ENCODE measurements around the gene SLC26A1. TPM values are rescaled to one million over a fixed set of nuclear protein-coding genes. Genes with fewer than 3 reads are reported as not detected.
A peak's percentile ranks its signal among the peaks of the same experiment; 100 is the strongest.

SLC26A1 gene, protein sequence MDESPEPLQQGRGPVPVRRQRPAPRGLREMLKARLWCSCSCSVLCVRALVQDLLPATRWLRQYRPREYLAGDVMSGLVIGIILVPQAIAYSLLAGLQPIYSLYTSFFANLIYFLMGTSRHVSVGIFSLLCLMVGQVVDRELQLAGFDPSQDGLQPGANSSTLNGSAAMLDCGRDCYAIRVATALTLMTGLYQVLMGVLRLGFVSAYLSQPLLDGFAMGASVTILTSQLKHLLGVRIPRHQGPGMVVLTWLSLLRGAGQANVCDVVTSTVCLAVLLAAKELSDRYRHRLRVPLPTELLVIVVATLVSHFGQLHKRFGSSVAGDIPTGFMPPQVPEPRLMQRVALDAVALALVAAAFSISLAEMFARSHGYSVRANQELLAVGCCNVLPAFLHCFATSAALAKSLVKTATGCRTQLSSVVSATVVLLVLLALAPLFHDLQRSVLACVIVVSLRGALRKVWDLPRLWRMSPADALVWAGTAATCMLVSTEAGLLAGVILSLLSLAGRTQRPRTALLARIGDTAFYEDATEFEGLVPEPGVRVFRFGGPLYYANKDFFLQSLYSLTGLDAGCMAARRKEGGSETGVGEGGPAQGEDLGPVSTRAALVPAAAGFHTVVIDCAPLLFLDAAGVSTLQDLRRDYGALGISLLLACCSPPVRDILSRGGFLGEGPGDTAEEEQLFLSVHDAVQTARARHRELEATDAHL
- polyA plus RNA-seq (ENCODE audit: insufficient read length in 4 of 4) = 10 to 100 TPM in 3 of 4 donors, 1 to 10 TPM in 1; 6.7 to 17.3 (median 13.6) TPM

DNA sequence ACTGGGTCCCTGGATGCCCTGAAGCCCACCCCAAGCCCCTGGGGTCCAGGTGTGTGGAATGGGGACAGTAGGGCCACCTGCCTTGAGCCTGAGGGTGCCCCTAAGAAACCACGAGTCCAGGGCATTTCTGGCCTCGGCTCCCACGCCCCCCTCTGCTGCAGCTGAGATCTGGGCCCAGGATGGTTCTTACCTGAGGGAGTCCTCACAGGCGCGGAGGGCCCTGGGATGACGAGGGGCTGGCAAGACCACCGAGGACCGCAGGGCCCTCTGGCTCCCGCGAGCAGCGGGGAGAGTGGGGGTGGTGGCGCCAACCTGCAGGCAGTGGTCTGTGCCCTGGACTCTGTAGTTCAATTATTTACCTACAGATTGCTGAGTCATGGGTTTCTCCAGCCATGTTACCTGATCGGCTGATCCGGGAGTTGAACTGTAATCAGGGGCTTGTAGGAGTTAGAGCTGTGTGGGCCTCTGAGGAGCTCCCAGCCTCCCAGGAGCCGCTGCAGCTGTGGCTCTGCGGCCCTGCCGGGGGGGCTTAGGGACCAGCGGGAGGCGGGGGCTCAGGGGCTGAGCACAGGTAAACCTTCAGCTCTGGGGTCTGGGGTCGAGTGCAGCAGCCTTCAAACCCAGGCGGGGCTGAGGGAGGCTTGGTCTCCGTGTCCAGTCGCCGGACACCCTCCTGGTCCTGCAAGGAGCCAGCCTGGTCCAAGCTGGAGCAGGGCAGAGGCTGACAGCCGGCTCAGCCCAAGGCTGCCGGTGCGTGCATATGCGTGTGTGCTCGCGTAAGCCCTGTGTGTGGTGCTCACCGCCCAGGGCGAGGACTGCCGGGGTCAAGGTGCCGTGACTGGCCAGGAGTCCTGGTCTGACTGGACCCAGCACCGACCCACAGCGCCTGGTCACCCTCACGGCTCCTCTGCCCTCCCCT, at the start of gene SLC26A1:
TSS of gene SLC26A1 (minus strand) at position 294 of the 919 bp plus-strand sequence. CDS start 1,701 bp downstream, outside the sequence.
- no peak for DNase-seq (ENCODE audit: low read depth in 4 of 4, low spot score in 2 of 4)

DNA sequence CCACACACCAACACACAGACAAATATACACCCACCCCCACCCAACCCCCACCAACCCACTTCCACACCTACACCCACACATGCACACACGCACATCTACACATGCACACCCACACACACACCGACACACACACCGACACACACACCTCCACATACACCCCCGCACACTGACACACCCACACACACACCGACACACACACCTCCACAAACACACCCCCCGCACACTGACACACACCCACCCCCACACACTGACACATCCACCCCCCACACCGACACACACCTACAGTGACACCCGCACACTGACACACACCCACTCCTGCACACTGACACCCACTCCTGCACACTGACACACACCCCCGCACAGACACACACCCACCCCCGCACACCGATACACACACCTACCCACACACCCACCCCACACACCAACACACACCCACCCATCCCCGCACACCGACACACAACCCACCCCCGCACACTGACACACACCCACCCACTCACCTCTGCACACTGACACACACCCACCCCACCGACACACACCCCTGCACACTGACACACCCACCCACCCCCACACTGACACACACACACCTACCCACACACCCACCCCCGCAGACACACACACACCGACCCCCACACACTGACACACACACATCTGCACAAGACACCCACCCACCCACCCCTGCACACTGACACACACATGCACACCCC, 49.3 kb upstream of the SLC26A1 start:
- DNase-seq (ENCODE audit: low read depth in 4 of 4, low spot score in 2 of 4) = no peak

DNA sequence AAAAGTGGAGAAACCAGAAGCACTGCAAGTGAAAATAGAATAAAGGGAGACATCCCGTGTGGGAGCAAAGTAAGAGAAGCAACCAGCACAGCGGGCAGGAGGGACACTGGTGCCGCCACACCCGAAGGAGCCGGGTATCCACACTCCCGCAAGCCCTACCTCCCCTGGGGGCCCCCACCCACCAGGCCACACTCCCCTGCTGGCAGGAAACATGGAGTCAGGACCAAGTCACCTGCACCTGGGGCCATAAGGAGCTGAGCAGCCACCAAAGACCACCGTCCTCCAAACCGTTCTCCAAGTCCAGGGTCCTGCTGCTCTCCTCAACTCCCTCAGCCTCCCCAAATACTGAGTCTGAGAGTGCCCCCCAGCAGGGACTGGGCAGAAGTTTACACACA, 48.7 kb upstream of the SLC26A1 start:
- DNase-seq (ENCODE audit: low read depth in 4 of 4, low spot score in 2 of 4) = no peak

DNA sequence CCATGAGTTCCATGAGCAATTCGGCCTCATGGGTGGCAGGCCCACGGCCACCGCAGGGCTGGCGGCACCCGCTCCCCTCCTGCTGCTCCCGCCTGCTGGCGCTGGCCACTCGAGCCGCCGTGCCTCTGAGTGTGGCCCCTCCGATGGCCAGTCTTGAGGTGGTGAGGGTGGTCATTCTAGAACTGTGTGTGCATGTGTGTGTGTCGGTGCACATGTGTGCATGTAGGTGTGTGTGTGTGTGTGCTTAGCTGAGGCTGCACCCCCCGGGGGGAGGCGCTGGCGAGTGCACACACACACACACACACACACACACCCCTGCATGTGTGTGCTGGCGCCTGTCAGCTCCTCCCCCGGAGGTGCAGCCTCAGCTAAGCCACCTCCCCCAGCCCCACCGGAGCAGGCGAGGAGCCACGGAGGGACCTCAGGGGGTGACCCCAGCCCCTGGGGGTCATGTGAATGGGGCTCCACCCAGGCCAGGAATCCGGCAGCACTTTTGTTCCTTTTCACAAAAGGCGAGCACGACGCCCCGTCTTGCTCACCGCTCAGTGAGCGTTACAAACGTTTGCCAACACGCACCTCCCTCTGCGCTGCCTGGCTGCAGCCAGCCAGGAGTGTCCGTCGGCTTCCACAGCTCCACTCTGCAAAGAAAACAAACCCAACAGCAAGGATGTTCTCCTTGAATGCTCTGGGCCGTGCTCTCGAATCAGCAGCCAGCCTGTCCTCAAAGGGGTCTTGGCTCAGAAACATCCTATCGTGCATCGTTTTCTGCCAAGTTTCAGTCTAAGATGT, 48.1 kb upstream of the SLC26A1 start:
- DNase-seq (ENCODE audit: low read depth in 4 of 4, low spot score in 2 of 4) = peak in 1 of 4 donors; percentile 55

DNA sequence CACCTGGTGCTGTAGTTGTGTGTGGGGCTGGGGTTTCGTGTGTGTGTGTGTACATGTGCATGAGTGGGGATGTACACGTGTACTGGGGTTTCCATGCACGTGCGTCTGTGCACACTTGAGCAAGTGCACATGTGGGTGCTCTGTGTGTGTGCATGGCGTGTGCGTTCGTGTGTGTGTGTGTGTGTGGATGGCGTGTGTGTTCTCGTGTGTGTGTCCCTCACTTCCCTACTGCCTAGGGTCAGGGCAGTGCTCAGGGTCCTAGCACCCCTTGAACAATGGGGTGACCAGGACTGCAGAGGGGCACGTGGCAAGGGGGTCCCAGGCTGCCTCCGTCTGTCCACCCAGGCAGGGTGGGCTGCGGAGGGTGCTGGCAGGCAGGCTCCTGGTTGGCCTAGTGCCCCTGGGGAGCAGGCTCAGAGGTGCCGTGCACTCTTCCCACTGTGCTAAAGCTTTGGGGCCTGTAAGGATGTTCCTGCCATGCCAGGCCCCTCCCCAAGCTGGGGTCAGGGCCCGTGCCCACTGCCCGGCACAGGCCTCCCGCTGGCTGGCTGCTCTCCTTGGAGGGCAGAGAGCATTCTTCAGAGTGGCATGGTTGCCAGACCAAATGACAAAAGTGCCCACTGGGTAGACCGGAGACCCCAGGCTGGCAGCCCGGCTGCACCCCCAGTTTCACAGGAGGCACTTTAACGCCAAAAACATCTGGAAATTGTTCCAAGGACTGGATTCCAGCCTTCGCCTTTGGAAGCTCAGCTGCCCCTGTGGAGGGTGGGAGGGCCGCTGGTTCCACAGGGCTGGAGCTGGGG, 47.3 kb upstream of the SLC26A1 start:
- no peak for DNase-seq (ENCODE audit: low read depth in 4 of 4, low spot score in 2 of 4)

DNA sequence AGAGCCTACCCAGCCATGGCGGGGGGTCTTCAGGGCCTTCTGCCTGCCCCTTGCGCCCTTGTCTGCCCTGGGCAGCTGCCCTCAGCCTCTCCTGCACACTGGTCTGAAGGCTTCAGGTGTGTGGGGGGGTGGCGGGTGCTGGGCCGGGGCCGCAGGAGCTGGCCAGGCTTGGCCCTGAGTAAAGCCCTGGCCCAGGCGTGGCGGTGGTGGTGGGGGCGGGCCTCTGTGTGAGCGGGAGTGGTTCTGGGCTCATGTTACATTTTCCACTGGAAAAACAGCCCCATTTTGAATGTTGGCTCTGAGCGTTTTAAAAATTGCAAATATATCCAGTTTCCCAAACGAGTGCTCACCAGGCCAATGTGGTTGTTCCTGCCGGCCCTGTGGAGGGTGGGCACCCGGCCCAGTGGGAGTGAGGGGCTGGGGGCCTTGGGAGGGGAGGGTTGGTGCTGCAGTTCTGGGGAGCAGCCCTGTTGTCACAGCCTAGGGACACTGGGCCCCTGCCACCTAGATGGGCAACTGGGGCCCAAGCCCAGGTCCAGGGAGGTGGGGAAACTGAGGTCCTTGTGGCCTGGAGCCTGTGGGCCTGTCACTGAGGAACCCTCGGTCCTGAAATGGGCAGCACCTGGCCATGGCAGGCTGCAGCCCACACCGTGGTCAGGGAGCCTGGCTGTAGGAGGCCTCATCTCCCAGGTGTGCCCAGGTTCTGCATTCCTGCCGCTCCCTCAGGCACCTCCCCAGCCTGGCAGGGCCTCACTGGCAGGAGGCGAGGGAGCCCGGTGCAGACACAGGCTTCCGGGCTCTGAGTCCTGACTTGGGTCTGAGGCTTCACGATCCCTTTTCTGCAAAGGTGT, 46.5 kb upstream of the SLC26A1 start:
- peak in 1 of 4 donors; percentile 68 for DNase-seq (ENCODE audit: low read depth in 4 of 4, low spot score in 2 of 4)

DNA sequence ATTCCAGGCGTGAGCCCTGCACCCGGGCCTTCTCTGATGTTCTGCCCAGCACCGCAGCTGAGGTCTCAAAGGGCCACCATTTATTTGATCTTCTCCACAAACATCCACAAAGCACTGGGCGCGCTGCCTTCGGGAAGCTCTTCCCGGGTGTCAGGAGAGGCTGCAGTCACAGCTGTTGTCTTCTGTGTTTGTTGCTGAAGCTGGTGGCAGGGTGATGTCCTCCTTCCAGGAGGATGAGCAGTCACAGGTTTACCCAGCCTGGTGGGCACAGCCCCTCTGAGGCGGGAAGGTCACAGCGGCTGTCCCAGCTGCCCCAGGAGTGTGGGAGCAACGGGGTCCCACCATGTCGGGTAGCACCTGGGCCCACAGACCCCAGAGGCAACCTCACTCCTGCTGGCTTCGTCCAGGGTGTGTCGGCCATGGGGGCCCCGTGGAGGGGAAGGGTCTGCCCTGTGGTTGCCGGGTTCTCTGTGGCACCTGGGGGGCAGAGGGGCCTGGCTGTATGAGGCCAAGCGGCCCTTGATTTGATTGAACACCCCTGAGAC, 45.8 kb upstream of the SLC26A1 start:
- DNase-seq (ENCODE audit: low read depth in 4 of 4, low spot score in 2 of 4) = no peak

DNA sequence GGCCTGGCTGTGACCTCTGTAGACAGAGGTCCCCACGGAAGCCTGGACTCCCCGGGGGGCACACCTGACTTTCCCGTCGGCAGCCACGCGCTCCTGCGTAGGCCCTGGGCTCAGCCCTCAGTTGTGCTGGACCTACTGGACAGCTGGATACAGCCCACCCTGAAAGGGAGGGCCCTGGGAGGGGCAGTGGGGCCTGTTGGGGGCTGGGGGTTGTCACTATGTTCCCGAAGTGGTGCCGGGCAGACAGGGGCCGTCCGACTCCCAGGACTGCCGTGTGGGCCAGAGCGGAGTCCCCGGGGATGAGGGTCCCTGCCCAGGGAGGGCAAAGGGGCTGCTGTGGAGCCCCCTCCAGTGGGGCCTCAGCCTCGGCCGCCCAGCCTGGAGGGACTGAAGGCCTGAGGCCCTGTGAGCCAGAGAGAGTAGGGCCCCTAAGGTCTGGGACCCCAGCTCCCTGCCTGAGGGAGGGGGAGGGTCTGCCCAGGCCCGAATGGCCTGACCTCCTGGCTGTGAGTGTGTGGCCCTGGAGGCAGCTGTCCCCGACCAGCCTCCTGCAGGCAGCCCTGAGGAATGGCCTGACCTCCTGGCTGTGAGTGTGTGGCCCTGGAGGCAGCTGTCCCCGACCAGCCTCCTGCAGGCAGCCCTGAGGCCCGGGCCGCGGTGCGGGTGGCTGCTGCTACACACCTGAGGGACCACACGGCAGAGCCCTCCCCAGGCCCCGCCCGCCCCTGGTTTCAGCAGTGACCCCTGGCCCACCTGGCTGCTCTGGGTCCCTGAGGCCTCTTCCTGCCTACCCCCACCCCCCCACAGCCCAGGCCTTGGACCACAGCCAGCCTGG, 44.0 kb upstream of the SLC26A1 start:
- no peak for DNase-seq (ENCODE audit: low read depth in 4 of 4, low spot score in 2 of 4)

DNA sequence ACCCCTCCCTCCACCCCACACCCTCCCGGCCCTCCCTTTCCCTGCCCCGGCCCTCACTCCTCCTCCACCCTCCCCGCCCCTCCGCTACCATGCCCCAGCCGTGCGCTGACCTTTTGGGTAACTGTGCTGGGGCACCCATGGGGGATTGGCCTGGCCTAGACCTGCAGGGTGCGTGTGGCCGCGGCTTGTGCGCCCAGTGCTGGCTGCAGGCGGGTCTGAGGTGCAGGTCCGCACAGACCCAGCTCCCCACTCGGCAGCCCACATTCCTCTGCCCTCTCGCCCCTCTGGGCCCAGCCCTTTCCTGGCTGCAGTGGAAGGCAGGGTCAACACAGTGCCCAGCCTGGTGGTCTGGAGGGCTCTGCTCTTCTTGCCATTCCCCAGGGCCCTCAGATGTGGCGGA, 42.9 kb upstream of the SLC26A1 start:
- no peak for DNase-seq (ENCODE audit: low read depth in 4 of 4, low spot score in 2 of 4)

DNA sequence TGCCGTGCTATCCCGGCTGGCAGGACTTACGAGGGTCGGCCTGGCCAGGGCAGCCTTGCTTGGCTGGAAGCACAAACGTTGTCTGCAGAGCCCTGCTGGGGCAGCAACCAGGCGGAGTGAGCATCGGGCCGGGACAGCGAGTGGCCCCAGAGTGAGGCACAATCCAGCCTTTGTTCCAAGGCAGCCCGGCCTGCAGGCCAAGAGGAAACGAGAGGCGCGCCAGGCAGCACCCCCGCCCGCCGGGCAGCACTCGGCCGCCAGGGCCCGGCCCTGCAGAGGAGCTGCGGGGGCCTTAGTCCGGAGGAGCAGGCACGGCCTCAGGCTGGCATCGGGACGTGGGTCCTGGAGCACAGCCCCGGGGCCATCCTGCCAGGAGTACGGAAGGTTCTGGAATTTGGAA, 42.3 kb upstream of the SLC26A1 start:
- no peak for DNase-seq (ENCODE audit: low read depth in 4 of 4, low spot score in 2 of 4)

DNA sequence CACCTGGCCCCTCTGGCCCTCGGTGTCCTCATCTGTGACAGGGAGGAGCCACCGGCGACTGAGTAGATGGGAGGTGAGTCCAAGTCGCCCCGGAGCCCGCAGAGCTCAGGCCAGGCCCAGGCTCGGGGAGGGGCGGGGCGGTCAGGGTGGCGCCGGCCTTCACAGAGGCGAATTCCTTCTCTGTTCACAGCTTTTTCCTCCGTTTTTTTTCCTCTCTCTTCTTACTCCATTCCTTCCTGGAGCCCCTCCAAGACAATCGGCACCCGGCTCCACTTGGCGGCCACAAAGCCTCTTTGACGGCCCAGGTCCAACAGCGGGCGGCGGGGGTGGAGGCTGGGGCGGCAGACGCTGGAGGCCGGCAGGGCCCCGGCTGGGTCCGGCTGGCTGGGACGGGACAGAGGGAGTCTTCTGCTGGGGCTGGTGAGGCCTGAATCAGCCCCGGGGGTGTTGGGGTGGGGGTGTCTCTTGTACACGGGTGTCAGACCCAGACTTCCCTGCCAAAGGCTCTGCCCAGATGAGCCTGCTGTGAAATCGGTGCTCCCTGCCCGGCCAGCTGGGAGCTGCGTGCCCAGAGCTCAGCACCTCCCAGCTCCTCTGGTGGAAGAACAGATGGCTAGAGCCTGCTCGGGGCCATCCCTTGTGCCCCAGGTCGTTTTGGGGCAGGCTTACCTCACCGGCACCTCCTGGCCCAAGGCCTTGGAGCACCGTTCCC, 40.8 kb upstream of the SLC26A1 start:
- no peak for DNase-seq (ENCODE audit: low read depth in 4 of 4, low spot score in 2 of 4)

DNA sequence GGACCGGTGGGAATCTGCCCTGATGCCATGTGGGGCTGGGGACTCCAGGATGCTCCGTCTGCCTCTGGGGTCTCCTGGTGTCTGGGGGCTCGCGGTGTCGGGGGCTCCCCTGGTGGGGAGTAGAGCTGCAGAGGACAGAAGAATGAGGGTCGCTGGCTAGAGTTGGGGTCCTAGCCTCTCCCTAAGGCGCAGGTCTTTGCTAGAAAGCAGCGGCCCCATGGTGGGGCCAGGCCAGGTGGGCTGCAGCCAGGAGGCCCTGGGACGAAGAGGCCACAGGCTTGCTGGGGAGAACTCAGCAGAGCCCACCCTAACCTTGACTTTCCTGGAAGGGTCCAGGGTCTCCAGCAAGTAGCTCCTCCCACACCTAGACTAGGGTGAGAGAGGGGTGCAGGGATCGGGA, 39.7 kb upstream of the SLC26A1 start:
- no peak for DNase-seq (ENCODE audit: low read depth in 4 of 4, low spot score in 2 of 4)

DNA sequence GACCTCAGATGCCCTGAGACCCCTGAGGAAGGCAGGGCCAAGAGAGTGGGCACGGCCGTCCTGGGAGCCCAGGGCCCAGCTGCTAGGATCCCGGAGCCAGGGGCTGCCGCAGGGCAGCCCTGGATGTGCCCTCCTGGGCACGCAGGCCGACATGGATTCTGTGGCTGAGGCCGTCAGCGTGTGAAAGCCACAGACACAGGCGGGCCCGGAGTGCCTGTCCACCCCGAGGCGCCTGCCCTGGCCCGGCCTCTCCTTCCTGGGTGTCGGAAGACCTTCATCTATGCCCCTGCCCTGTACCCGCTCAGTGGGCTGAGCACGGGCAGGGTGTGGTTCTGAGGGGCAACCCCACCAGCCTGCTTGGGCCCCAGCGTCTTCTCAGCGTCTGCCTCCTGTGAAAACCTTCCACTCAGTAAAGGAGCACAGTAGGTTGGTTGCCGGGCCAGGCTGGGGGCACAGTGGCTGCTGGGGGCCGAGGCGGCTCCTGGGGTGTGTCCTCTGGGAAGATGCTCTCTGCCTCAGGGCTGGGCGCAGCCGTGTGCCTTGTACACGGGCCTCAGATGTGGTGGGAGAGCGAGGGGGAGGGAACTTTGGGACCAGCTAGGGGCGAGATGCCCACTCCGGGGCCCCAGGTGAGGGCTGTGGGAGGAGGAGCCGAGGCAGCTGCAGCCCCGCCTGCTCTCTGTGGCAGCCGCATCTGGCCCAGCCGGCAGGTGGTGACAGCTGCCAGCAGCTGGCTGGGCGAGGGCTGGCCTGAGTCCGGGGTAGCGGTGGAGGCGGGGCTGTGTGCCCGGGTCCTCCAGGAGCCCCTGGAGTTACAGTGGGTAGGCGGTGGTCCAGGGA, 39.0 kb upstream of the SLC26A1 start:
- DNase-seq (ENCODE audit: low read depth in 4 of 4, low spot score in 2 of 4) = no peak

DNA sequence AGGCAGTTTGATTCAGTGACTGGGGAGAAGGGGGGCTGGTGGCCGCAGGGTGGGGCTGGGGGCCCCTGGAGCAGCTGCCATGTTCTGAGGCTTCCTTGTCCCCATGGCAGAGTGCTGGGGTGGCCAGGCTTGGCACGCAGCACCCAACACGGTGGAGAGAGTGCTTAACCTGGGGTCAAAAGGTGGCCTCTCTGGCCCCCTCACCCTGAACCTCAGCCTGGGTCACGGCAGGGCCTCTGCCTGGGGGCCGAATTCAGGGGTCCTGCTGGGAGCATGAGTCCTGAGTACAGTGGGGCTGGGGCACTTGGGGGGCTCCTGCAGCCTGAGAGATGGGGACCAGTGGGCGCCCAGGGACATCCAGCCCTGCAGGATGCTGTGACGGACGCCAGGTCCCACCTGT, 38.1 kb upstream of the SLC26A1 start:
- no peak for DNase-seq (ENCODE audit: low read depth in 4 of 4, low spot score in 2 of 4)

DNA sequence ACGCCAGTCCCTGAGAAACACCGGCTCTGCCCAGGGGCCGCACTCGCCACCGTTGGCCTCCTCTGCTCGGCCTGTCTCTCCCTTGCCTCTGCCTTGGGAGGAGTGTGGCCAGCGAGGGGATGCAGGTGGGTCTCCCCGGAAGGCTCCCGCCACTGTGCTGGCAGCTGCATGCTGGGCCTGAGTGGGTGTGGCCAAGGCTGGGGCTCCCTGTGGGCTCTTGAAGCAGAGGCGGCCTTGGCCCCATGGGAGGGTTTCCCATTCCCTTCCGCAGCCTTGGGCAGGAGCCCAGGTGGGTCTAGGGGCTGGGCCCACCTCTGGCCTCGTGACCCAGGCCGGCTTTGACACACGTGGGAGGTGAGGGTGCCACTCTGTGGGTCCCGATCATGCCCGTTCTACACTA, 37.4 kb upstream of the SLC26A1 start:
- no peak for DNase-seq (ENCODE audit: low read depth in 4 of 4, low spot score in 2 of 4)

Measured in left renal cortex interstitium (tissue), 4 donors.